GM12878 (cell line): ENCODE data around the gene AGXT.

ENCODE experiments used
- BACH1 ChIP-seq: fragments of 450-650 bp; IDR thresholded peaks from 2 replicates; pipeline ENCODE4 v1.6.1; 2017; ENCODE audit warnings: mild to moderate bottlenecking, borderline replicate concordance
- CREM ChIP-seq: IDR thresholded peaks from 2 replicates; pipeline ENCODE4 v1.6.1; 2014; ENCODE audit warnings: antibody characterized with exemption, low read depth
- CTCF ChIP-seq, 3 experiments: IDR thresholded peaks in 2 of 3; conservative IDR thresholded peaks in 1 of 3; 2 replicates each; pipeline ENCODE4 v1.5.1; 2011; ENCODE audit warnings: low read depth in 3 of 3, low read length in 3 of 3, mild to moderate bottlenecking in 3 of 3, control low read depth in 2 of 3, moderate library complexity in 2 of 3, inconsistent platforms in 1 of 3, mixed read lengths in 1 of 3; ENCODE audit not compliant: control insufficient read depth in 2 of 3, insufficient read depth in 1 of 3; ENCODE audit errors: extremely low read depth in 1 of 3
- MEF2A ChIP-seq: IDR thresholded peaks from 2 replicates; pipeline ENCODE4 v1.6.1; 2011; ENCODE audit warnings: low read depth, mild to moderate bottlenecking, low read length, moderate library complexity; ENCODE audit not compliant: insufficient read depth
- MTA3 ChIP-seq: IDR thresholded peaks from 2 replicates; pipeline ENCODE4 v1.6.1; 2012; ENCODE audit warnings: low read length, inconsistent platforms, borderline replicate concordance
- PBX3 ChIP-seq: IDR thresholded peaks from 2 replicates; pipeline ENCODE4 v1.6.1; 2011; ENCODE audit warnings: mild to moderate bottlenecking, low read depth, low read length, moderate library complexity; ENCODE audit not compliant: insufficient replicate concordance
- RFX5 ChIP-seq: IDR thresholded peaks from 2 replicates; pipeline ENCODE4 v1.6.1; 2011; ENCODE audit warnings: low read depth, low read length, improper control_type of control experiment
- TARDBP ChIP-seq: IDR thresholded peaks from 2 replicates; pipeline ENCODE4 v1.6.1; 2016; ENCODE audit warnings: borderline replicate concordance
- TF ChIP-seq, protein P1 (sequence below): IDR thresholded peaks from 2 replicates; pipeline ENCODE4 v1.6.1; 2012; ENCODE audit warnings: mild to moderate bottlenecking, low read depth, low read length
- TF ChIP-seq, protein P2 (sequence below): IDR thresholded peaks from 2 replicates; pipeline ENCODE4 v1.6.1; 2011; ENCODE audit warnings: low read depth, mild to moderate bottlenecking, low read length, moderate library complexity, borderline replicate concordance; ENCODE audit errors: extremely low read depth

DNA sequence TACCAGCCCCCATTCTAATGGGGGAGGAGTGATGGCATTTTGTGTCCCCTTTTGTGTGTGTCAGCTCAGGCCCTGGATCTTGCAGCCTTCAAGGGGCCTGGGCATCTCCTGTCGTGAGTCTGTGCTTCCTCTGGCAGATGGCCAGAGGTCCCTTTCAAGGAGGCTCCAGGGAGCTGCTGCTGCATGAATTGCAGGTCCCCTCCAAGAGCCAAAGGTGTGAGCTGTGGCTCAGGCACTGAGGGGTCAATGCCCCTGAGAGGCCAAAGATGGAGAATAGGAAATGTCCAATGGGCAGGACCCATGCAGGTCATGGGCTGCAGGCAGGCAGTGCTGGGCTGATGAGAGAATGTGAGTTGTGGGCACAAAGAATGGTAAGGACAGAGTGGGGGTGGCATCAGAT, 16.9 kb downstream of the AGXT start:
- TF ChIP-seq, protein P1, sequence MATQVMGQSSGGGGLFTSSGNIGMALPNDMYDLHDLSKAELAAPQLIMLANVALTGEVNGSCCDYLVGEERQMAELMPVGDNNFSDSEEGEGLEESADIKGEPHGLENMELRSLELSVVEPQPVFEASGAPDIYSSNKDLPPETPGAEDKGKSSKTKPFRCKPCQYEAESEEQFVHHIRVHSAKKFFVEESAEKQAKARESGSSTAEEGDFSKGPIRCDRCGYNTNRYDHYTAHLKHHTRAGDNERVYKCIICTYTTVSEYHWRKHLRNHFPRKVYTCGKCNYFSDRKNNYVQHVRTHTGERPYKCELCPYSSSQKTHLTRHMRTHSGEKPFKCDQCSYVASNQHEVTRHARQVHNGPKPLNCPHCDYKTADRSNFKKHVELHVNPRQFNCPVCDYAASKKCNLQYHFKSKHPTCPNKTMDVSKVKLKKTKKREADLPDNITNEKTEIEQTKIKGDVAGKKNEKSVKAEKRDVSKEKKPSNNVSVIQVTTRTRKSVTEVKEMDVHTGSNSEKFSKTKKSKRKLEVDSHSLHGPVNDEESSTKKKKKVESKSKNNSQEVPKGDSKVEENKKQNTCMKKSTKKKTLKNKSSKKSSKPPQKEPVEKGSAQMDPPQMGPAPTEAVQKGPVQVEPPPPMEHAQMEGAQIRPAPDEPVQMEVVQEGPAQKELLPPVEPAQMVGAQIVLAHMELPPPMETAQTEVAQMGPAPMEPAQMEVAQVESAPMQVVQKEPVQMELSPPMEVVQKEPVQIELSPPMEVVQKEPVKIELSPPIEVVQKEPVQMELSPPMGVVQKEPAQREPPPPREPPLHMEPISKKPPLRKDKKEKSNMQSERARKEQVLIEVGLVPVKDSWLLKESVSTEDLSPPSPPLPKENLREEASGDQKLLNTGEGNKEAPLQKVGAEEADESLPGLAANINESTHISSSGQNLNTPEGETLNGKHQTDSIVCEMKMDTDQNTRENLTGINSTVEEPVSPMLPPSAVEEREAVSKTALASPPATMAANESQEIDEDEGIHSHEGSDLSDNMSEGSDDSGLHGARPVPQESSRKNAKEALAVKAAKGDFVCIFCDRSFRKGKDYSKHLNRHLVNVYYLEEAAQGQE: no peak
- TF ChIP-seq TARDBP: no peak
- TF ChIP-seq PBX3: no peak
- no peak for TF ChIP-seq RFX5
- TF ChIP-seq, protein P2, sequence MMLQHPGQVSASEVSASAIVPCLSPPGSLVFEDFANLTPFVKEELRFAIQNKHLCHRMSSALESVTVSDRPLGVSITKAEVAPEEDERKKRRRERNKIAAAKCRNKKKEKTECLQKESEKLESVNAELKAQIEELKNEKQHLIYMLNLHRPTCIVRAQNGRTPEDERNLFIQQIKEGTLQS: no peak
- no peak for TF ChIP-seq MTA3
- TF ChIP-seq MEF2A: no peak
- no peak for TF ChIP-seq CTCF (IDR thresholded peaks at IDR 0.05 in 2 of 3, conservative IDR thresholded peaks at IDR 0.05 in 1 of 3; ENCODE audit: control insufficient read depth in 2 of 3, extremely low read depth in 1 of 3, insufficient read depth in 1 of 3, low read depth in 3 of 3, low read length in 3 of 3)
- TF ChIP-seq CREM: no peak
- no peak for TF ChIP-seq BACH1
